Parathyroid adenoma (tissue), 2 donors: ENCODE data around the gene ACOT8.

Source experiments
- H2AFZ ChIP-seq: fragments of 300-600 bp; sonication (generic); one replicate; pipeline ENCODE4 v1.7.0; 2017; ENCODE audit warnings: antibody characterized with exemption, mild to moderate bottlenecking
- H3K27ac ChIP-seq: fragments of 300-600 bp; sonication (generic); one replicate; pipeline ENCODE4 v1.7.0; 2017
- H3K27me3 ChIP-seq: fragments of 300-600 bp; sonication (generic); one replicate; pipeline ENCODE4 v1.7.0; 2017; ENCODE audit warnings: low read length; ENCODE audit not compliant: control insufficient read depth, insufficient read depth
- H3K36me3 ChIP-seq: fragments of 300-600 bp; sonication (generic); one replicate; pipeline ENCODE4 v1.7.0; 2017; ENCODE audit warnings: low read length; ENCODE audit not compliant: control insufficient read depth, insufficient read depth
- H3K4me1 ChIP-seq: fragments of 300-600 bp; sonication (generic); one replicate; pipeline ENCODE4 v1.7.0; 2017; ENCODE audit warnings: control low read depth
- H3K4me2 ChIP-seq: fragments of 300-600 bp; sonication (generic); one replicate; pipeline ENCODE4 v1.7.0; 2017; ENCODE audit warnings: low read length
- H3K4me3 ChIP-seq: fragments of 300-600 bp; sonication (generic); one replicate; pipeline ENCODE4 v1.7.0; 2017; ENCODE audit warnings: low read depth, low read length
- H3K79me2 ChIP-seq: fragments of 300-600 bp; sonication (generic); one replicate; pipeline ENCODE4 v1.7.0; 2017; ENCODE audit warnings: control low read depth
- H3K9ac ChIP-seq: fragments of 300-600 bp; sonication (generic); one replicate; pipeline ENCODE4 v1.7.0; 2017; ENCODE audit warnings: mild to moderate bottlenecking
- H3K9me3 ChIP-seq: fragments of 300-600 bp; sonication (generic); one replicate; pipeline ENCODE4 v1.7.0; 2017; ENCODE audit warnings: low read length; ENCODE audit not compliant: control insufficient read depth
- TF ChIP-seq, protein P1 (sequence below): fragments of 300-600 bp; sonication (generic); IDR thresholded peaks from one replicate; pipeline ENCODE4 v1.7.0; 2017; ENCODE audit warnings: antibody characterized with exemption, mild to moderate bottlenecking
- donor health status: primary hyperparathyroidism.

ACOT8 gene

DNA sequence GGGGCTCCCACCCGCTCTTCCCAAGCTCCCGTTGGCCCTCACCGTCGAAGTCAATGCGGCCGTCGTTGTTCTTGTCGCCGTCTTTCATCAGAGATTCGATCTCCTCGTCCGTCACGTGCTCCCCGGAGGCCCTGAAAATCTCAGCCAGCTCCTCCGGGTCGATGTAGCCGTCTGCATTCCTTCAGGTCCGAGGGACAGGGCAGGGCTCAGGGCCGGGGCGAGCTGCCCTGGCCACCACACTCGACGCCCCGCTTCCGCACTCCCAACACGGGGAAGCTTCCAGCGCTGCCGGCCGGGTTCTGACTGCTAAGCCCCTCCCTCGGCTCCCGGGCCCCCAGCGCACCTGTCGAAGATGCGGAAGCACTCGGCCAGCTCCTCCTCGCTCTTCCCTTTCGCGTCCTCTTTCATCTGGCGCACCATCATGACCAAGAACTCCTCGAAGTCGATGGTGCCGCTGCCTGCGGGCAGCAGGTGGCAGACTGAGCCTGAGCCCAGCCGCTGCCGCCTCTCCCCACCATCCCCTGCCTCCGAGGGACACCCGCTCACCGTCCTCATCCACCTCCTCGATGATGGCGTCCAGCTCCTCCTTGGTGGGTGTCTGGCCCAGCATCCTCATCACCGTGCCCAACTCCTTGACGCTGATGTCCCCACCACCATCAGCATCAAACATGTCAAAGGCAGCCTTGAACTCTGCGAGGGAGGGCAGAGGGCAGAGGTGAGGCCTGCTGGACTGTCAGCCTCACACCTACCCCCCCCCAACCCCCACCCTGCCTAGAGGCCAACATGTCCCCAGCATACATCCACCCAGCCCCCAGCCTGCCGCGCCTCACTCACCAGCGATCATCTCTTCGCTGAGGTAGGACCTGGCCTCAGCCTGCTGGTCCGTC lies 33.0 kb downstream of the ACOT8 start:
- Histone ChIP-seq H2AFZ (peak overlapping the region; percentile 84), H3K4me2 (peak overlapping the region; percentile 30), H3K4me3 (no peak overlapping the region), H3K9me3 (no peaks in the 10 kb centered on the region), H3K27ac (no peak overlapping the region), H3K36me3 (no peaks in the 10 kb centered on the region), H3K9ac (no peak overlapping the region), H3K79me2 (no peaks in the 10 kb centered on the region), H3K27me3 (no peaks in the 10 kb centered on the region), H3K4me1 (peaks cover 13% of the 10 kb centered on the region)
- TF ChIP-seq, protein P1, sequence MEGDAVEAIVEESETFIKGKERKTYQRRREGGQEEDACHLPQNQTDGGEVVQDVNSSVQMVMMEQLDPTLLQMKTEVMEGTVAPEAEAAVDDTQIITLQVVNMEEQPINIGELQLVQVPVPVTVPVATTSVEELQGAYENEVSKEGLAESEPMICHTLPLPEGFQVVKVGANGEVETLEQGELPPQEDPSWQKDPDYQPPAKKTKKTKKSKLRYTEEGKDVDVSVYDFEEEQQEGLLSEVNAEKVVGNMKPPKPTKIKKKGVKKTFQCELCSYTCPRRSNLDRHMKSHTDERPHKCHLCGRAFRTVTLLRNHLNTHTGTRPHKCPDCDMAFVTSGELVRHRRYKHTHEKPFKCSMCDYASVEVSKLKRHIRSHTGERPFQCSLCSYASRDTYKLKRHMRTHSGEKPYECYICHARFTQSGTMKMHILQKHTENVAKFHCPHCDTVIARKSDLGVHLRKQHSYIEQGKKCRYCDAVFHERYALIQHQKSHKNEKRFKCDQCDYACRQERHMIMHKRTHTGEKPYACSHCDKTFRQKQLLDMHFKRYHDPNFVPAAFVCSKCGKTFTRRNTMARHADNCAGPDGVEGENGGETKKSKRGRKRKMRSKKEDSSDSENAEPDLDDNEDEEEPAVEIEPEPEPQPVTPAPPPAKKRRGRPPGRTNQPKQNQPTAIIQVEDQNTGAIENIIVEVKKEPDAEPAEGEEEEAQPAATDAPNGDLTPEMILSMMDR = peak; percentile 34

DNA sequence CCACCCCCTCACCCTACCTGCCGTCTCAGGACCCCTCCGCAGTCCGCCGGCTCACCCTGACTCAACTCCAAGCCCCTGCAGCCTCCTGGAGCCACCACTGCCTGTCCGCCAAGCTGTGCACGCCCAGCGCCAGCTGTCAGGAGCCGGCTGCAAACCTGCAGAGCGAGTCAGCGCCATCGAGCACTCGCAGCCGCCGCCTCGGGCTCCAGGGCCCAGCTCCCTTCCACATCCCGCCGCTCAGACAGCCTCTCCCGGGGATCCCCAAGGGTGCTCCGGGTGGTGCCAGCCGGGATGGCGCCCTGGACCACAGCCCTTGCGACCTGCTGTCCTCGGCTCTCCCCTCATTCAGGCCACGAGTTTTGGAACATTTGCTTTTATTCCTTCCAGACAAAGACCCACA lies 34.3 kb downstream of the ACOT8 start:
- peak overlapping the region; percentile 75 for H2AFZ ChIP-seq
- H3K27me3 ChIP-seq = no peaks in the 10 kb centered on the region
- no peaks in the 10 kb centered on the region for H3K36me3 ChIP-seq
- H3K9ac ChIP-seq = no peak overlapping the region
- TF ChIP-seq, protein P1 = no peak
- H3K79me2 ChIP-seq = no peaks in the 10 kb centered on the region
- H3K9me3 ChIP-seq = no peaks in the 10 kb centered on the region
- no peak overlapping the region for H3K4me2 ChIP-seq
- peaks cover 5% of the 10 kb centered on the region for H3K4me1 ChIP-seq
- H3K4me3 ChIP-seq = no peak overlapping the region
- no peak overlapping the region for H3K27ac ChIP-seq

DNA sequence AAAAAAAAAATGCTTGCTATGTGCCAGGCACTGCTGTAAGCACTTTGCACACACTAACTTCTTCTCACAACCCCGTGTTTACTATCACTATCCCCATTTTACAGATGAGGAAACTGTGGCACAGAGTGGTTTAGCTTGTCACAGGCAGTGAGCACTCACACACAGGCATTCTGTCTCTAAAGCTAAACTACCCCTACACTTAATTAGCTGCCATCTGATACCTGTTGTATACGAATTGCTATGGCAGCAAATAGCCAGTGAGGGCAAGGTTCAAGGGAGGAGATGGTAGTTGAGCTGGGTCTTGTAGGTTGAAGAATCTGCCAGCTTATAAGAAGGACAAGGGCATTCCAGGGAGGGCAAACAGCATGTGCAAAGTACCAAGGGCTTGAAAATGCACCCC lies 35.2 kb downstream of the ACOT8 start:
- no peak overlapping the region for H3K4me3 ChIP-seq
- no peaks in the 10 kb centered on the region for H3K9me3 ChIP-seq
- no peaks in the 10 kb centered on the region for H3K79me2 ChIP-seq
- H2AFZ ChIP-seq = no peak overlapping the region
- TF ChIP-seq, protein P1 = no peak
- H3K9ac ChIP-seq = no peak overlapping the region
- no peaks in the 10 kb centered on the region for H3K27me3 ChIP-seq
- no peak overlapping the region for H3K27ac ChIP-seq
- H3K4me1 ChIP-seq = peaks cover 5% of the 10 kb centered on the region
- no peaks in the 10 kb centered on the region for H3K36me3 ChIP-seq
- no peak overlapping the region for H3K4me2 ChIP-seq

DNA sequence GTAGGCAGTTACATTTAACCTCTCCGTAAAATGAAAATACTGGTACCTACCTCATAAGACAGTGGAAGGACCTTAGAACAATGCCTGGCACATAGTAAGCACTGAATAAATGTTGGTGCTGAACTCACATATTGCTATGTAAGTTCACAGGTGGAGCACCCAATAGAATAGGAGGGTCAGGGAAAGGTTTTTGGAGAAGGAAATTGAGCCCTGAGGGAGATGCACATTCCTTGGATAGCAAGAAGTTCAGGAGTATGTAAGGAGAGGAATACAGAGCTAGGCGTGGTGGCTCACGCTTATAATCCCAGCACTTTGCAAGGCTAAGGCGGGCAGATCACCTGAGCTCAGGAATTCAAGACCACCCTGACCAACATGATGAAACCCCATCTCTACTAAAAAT lies 37.7 kb downstream of the ACOT8 start:
- H2AFZ ChIP-seq = no peak overlapping the region
- no peak overlapping the region for H3K4me2 ChIP-seq
- H3K27ac ChIP-seq = no peak overlapping the region
- H3K79me2 ChIP-seq = no peaks in the 10 kb centered on the region
- H3K36me3 ChIP-seq = no peaks in the 10 kb centered on the region
- no peaks in the 10 kb centered on the region for H3K9me3 ChIP-seq
- H3K4me3 ChIP-seq = no peak overlapping the region
- TF ChIP-seq, protein P1 = no peak
- peaks cover 5% of the 10 kb centered on the region for H3K4me1 ChIP-seq
- H3K27me3 ChIP-seq = no peaks in the 10 kb centered on the region
- H3K9ac ChIP-seq = no peak overlapping the region

DNA sequence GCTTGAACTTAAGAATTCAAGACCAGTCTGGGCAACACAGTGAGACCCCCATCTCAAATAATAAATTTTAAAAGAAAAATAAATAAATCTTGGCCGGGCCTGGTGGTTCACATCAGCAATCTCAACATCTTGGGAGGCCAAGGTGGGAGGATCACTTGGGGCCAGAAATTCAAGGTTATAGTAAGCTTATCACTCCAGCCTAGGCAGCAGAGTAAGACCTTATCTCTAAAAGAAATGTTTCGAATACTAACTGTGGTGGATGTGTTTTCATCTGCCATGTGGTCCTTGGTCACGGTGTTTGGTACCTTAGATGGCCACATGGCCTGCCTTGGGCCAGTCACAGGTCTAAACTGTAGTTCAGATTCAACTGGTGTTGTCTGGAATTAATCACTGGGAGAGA lies 39.0 kb downstream of the ACOT8 start:
- Histone ChIP-seq H3K36me3 (no peaks in the 10 kb centered on the region), H3K9me3 (no peaks in the 10 kb centered on the region), H3K4me2 (no peak overlapping the region), H3K9ac (no peak overlapping the region), H3K27me3 (no peaks in the 10 kb centered on the region), H3K27ac (no peak overlapping the region), H2AFZ (no peak overlapping the region), H3K4me3 (no peak overlapping the region), H3K79me2 (no peaks in the 10 kb centered on the region), H3K4me1 (no peaks in the 10 kb centered on the region)
- TF ChIP-seq, protein P1 = no peak
